GM15510 (cell line): ENCODE measurements around the gene TMEM205.

ENCODE experiments used
- POLR2A ChIP-seq: IDR thresholded peaks from 3 replicates; pipeline ENCODE4 v1.6.1; 2011; ENCODE audit warnings: borderline replicate concordance; ENCODE audit not compliant: insufficient read length; ENCODE audit errors: extremely low read depth

Gene TMEM205

DNA sequence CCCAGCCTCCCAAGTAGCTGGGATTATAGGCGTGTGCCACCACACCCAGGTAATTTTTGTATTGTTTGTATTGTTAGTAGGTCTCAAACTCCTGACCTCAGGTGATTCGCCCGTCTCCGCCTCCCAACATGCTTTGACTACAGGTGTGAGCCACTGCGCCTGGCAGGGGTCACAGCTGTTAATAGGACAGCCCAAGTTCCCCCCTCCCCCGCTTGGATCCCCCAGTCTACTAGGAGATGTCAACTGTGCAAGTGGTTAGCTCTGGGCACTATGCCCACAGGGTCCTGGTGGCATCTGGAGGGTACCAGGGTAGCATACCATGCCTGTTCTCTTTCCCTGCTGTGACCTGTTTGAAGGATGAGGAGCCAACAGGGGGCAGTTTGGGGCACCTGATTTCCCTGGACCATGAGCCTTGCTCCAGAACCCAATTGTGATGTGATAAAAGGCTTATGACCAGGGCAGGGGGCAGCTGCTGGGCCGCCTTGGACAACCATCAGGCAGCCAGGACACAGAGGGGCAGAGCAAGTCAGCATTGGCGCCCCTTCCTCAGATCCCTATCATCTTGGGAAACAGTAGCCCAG is 50.3 kb downstream of the TMEM205 start, which contains the start of gene TSPAN16:
TSPAN16 (plus strand) TSS at position 496 of the 581 bp plus-strand sequence. CDS start 138 bp downstream, outside the sequence.
- TF ChIP-seq POLR2A = no peak

GRCh38 chr19:11295180-11295579 is 50.9 kb downstream of the TMEM205 start:
- no peak for TF ChIP-seq POLR2A

DNA sequence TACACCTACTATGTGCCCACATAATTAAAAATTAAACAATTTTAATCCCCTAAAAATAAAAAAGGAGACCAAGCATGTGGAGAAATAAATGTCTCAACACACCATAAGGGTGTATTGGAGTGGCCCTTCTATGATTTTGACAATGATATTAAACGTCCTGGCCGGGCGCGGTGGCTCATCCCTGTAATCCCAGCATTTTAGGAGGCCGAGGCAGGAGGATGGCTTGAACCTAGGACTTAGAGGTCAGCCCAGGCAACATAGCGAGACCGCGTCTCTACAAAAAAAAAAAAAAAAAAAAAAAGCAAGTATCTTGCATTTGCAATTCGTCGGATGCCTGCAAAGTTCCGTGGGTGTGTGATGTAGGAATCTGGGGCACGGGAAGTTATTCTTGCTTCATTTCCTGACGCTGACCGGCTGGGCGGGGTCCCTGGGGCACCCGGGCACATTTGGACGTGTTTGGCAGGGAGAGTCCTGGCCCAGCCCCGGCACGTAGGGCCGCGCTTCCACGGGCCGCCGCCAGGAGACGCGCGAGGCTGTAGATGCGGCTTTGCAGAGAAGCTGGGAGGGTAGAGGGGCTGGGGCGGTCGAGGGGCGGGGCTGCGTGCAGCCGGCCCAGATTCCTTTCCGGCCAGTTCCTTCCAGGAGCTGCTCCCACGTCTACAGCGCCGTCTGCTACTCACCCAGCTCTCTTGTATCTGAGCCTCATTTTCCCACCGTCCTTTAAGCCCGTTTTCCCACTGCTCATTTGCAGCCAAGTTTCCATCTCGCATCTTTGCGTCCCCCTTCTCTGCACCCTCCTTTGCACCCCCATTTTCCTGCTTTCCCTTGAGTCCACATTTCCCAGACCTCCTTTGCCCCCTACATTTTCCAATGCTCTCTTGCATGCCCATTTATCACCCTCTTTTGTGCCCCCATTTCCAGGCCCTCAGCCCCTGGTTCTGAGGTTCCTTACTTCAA is 52.4 kb downstream of the TMEM205 start:
- TF ChIP-seq POLR2A = no peak
